Measurements from ENCODE around the gene AGAP3. TPM values are rescaled to one million over a fixed set of nuclear protein-coding genes. Genes with fewer than 3 reads are reported as not detected.

AGAP3 gene
- total RNA-seq, 1 donor from 2014 or later, result 114 TPM

- H3K27ac Mint-ChIP-seq, result peak overlapping the region; percentile 93
- peak; percentile 30 for TF ChIP-seq CTCF (IDR thresholded peaks at IDR 0.05; ENCODE audit: unreplicated experiment)
- peaks cover 31% of the 10 kb centered on the region for H3K4me1 Mint-ChIP-seq (ENCODE audit: low read depth)
- H3K27me3 Mint-ChIP-seq, result peaks cover 4% of the 10 kb centered on the region
- DNase-seq (ENCODE audit: low spot score, unreplicated experiment), result no peak
- H3K36me3 Mint-ChIP-seq (ENCODE audit: insufficient read depth), result peaks cover 3% of the 10 kb centered on the region
- H3K9me3 Mint-ChIP-seq (ENCODE audit: low read depth), result no peaks in the 10 kb centered on the region
- peak overlapping the region; percentile 89 for H3K4me3 Mint-ChIP-seq (ENCODE audit: low read depth)
These were observed 29.4 kb upstream of the AGAP3 start for GRCh38 chr7:151056666-151057505.

- TF ChIP-seq CTCF (IDR thresholded peaks at IDR 0.05; ENCODE audit: unreplicated experiment), result no peak
- no peak for DNase-seq (ENCODE audit: low spot score, unreplicated experiment)
- H3K36me3 Mint-ChIP-seq (ENCODE audit: insufficient read depth), result peaks cover 3% of the 10 kb centered on the region
- peaks cover 32% of the 10 kb centered on the region for H3K4me1 Mint-ChIP-seq (ENCODE audit: low read depth)
- H3K9me3 Mint-ChIP-seq (ENCODE audit: low read depth), result no peaks in the 10 kb centered on the region
- H3K4me3 Mint-ChIP-seq (ENCODE audit: low read depth), result peak within 1 kb of the TSS; percentile 89
- peak within 1 kb of the TSS; percentile 97 for H3K27ac Mint-ChIP-seq
- H3K27me3 Mint-ChIP-seq, result peaks cover 2% of the 10 kb centered on the region
These were observed 28.7 kb upstream of the AGAP3 start, which contains the start of gene CDK5 for GRCh38 chr7:151057506-151057988. Gene CDK5, minus strand, starts transcription at chr7:151057897. Its CDS starts 49 bp downstream, at chr7:151057848.

- H3K36me3 Mint-ChIP-seq (ENCODE audit: insufficient read depth), result peaks cover 3% of the 10 kb centered on the region
- TF ChIP-seq CTCF (IDR thresholded peaks at IDR 0.05; ENCODE audit: unreplicated experiment), result no peak
These were observed 28.1 kb upstream of the AGAP3 start for GRCh38 chr7:151057989-151058780.

GRCh38 chr7:151058781-151059366, 27.4 kb upstream of the AGAP3 start:
- peaks cover 37% of the 10 kb centered on the region for H3K4me1 Mint-ChIP-seq (ENCODE audit: low read depth)
- no peaks in the 10 kb centered on the region for H3K27me3 Mint-ChIP-seq
- H3K9me3 Mint-ChIP-seq (ENCODE audit: low read depth), result no peaks in the 10 kb centered on the region
- peaks cover 3% of the 10 kb centered on the region for H3K36me3 Mint-ChIP-seq (ENCODE audit: insufficient read depth)
- no peak for DNase-seq (ENCODE audit: low spot score, unreplicated experiment)
- TF ChIP-seq CTCF (IDR thresholded peaks at IDR 0.05; ENCODE audit: unreplicated experiment), result no peak
- H3K4me3 Mint-ChIP-seq (ENCODE audit: low read depth), result peak overlapping the region; percentile 89
- H3K27ac Mint-ChIP-seq, result peak overlapping the region; percentile 97

More at GRCh38 chr7:151057989-151058780, 28.1 kb upstream of the AGAP3 start:
- H3K4me1 Mint-ChIP-seq (ENCODE audit: low read depth), result peaks cover 32% of the 10 kb centered on the region
- H3K27ac Mint-ChIP-seq, result peak overlapping the region; percentile 97
- H3K4me3 Mint-ChIP-seq (ENCODE audit: low read depth), result peak overlapping the region; percentile 89
- no peaks in the 10 kb centered on the region for H3K27me3 Mint-ChIP-seq
- no peaks in the 10 kb centered on the region for H3K9me3 Mint-ChIP-seq (ENCODE audit: low read depth)
- DNase-seq (ENCODE audit: low spot score, unreplicated experiment), result peak; percentile 94
